GM12875 (cell line): Measurements from ENCODE around the gene TMPRSS13.
A peak's percentile ranks its signal among the peaks of the same experiment; 100 is the strongest.
"Not testable (repeated sequence)": the region's sequence is repeated elsewhere in the genome, so short reads cannot be mapped to it uniquely, and the experiment has no call there.

ENCODE experiments used
- H3K4me3 ChIP-seq: one replicate; pipeline ENCODE4 v1.5.1; 2011; ENCODE audit warnings: low read depth, low read length, control low read depth
- TF ChIP-seq, protein P1 (sequence below): IDR thresholded peaks from 2 replicates; pipeline ENCODE4 v1.5.1; 2011; ENCODE audit warnings: low read depth, mild to moderate bottlenecking, control low read depth, inconsistent platforms, low read length, moderate library complexity, borderline replicate concordance; ENCODE audit not compliant: insufficient read depth

TMPRSS13 gene

DNA sequence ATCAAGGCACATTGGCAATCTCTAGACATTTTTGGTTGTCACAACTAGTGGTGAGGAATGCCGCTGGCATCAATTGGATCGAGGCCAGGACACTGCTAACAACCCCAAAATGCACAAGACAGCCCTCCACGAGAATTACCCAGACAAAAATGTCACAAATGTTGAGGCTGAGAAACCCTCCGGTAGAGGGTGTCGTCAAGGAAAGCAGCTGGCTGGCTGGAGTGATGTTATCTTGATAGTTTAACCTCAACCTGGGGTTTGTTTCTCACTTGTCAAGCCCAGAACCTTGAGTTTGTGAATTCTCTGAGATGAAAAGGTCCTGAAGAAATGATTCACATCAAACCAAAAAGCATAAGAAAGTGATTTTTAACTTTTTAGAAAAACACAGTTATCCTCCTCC is 21.1 kb upstream of the TMPRSS13 start:
- TF ChIP-seq, protein P1, sequence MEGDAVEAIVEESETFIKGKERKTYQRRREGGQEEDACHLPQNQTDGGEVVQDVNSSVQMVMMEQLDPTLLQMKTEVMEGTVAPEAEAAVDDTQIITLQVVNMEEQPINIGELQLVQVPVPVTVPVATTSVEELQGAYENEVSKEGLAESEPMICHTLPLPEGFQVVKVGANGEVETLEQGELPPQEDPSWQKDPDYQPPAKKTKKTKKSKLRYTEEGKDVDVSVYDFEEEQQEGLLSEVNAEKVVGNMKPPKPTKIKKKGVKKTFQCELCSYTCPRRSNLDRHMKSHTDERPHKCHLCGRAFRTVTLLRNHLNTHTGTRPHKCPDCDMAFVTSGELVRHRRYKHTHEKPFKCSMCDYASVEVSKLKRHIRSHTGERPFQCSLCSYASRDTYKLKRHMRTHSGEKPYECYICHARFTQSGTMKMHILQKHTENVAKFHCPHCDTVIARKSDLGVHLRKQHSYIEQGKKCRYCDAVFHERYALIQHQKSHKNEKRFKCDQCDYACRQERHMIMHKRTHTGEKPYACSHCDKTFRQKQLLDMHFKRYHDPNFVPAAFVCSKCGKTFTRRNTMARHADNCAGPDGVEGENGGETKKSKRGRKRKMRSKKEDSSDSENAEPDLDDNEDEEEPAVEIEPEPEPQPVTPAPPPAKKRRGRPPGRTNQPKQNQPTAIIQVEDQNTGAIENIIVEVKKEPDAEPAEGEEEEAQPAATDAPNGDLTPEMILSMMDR: peak; percentile 9; the same call in 1 of the 2 replicates
- no peak overlapping the region for H3K4me3 ChIP-seq

DNA sequence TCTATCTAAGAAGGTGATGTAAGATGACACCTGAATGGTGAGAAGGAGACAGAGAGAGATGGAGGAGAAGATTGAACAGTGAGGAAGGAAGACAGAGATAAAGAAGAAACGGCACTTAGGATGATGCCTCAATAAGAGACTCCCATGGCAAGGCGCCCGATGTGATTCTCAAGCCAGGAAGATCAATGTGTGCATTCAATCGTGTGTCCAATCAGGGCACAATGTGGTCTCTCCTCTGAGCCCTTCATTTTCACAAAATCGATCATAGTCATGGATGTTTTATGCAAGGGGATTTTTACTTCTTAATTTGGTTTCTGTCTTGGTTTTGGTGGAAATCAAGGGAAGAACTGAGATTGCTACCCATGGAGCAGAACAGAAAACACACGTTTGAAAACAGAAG is 19.9 kb upstream of the TMPRSS13 start:
- no peak overlapping the region for H3K4me3 ChIP-seq
- TF ChIP-seq, protein P1: no peak

DNA sequence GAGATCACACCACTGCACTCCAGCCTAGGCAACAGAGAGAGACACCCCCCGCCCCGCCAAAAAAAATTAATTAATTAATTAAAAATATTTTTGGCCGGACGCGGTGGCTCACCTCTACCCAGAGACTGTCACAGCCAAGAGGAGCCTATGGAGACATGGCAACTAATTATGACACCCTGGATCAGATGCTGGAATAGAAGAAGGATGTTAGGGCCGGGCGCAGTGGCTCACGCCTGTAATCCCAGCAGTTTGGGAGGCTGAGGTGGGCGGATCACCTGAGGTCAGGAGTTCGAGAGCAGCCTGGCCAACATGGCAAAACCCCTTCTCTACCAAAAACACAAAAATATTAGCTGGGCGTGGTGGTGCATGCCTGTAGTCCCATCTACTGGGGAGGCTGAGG is 19.3 kb upstream of the TMPRSS13 start:
- H3K4me3 ChIP-seq: not testable (repeated sequence)

DNA sequence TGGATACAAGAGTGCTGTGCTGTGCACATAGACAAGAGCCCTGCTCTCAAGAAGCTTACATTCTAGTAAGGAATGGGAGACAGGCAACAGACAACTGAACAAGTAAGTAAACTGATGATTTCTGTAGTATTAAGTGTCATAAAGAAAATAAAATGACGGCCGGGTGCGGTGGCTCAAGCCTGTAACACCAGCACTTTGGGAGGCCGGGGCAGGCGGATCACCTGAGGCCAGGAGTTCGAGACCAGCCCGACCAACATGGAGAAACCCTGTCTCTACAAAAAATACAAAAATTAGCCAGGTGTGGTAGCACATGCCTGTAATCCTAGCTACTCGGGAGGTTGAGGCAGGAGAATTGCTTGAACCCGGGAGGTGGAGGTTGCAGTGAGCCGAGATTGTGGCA is 18.5 kb upstream of the TMPRSS13 start:
- H3K4me3 ChIP-seq: not testable (repeated sequence)

DNA sequence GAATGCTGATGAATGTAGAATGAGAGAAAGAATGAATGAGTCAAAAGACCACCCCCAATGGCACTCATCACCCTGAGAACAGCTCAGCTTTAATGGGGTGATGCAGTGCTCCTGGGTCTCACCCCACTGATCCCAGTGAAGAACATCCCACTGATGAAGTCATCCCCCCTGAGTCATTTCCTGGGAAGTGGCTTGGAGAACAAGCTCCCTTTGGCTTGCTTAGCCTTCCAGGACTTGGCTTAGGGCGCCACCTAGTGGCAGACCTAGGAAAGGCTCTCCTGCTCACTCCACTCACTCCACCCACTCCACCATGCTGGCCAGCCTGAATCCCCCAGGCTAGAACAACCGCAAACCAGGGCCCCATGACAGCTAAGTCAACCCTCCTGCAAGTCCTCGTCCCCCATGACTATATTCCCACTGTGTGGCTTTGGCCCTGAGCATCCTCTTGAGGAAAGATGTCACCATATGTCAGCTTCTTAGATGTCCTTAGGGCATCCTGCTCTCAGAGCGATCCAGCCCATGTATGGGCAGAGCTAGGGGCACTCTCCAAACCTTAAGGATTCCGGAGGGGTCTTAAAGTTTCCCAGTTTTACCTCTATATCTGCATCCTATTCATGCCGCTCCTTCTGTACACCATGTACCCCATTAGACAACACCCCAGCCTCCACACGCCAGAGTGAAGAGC is 17.8 kb upstream of the TMPRSS13 start:
- no peak overlapping the region for H3K4me3 ChIP-seq
- TF ChIP-seq, protein P1: peak; percentile 95

DNA sequence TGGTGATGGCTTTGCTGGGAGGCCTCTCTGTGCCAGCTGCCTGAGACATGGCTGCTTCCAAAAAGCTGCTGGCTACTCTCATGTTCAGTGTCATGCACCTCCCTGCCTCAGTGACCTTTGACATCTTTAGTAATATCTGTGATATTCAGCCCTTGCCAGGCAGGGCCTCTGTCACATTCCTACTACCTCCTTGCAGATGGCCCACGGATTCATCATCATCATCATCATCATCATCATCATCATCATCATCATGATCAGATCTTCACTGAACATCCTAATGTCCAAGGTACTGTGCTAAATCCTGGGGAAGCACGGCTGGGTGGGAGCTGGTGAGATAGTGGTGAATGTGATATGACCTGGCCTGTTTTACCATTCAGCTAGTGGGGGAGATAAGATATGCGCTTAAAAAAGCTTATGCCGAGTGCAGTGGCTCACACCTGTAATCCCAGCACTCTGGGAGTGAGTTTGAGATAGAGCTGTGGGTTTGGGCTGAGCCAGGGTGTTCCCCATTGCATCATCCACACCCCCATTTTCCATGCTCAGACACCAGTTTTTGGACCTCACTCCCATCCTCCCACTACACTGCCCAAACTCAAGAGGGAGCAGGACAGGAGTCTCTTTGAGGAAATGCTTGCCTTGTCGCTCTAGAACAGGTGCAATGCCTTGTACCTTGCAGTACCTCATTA is 17.1 kb upstream of the TMPRSS13 start:
- no peak overlapping the region for H3K4me3 ChIP-seq

DNA sequence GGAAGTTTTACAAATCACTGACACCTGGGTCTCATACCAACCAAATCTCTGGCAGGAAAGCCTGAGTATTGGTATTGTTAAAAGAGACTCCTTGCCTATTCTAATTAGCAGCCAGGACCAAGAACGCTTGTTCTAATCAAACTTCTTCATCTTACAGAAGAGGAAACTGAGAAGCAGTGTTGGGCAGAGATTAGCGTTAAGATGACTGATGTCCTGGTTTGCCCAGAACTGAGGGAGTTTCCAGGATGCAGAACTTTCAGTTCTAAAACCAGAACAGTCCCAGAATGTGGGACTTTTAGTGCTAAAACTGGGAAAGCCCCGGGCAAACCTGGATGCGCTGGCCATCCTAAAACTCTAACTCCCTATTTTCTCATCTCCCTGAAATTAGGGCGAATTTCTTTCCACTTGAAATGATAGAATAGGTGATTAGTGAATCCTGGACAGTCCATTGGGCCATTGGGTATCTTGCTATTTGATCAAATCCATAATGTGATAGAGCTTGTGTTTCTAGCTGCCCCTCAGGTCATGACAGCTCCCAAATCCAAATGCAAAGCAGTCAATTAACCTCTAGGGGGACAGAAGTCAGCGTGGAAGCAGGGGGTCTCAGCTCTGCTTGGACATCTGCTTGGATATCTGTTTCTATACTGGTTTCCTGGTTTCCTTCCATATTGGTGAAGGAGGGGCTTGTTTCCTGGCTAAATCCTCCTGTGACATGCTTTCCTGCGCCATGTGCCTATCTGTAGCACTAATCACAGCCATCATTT is 16.0 kb upstream of the TMPRSS13 start:
- TF ChIP-seq, protein P1: no peak
- no peak overlapping the region for H3K4me3 ChIP-seq

More for the DNA sequence above, 17.1 kb upstream of the TMPRSS13 start:
- TF ChIP-seq, protein P1: no peak

DNA sequence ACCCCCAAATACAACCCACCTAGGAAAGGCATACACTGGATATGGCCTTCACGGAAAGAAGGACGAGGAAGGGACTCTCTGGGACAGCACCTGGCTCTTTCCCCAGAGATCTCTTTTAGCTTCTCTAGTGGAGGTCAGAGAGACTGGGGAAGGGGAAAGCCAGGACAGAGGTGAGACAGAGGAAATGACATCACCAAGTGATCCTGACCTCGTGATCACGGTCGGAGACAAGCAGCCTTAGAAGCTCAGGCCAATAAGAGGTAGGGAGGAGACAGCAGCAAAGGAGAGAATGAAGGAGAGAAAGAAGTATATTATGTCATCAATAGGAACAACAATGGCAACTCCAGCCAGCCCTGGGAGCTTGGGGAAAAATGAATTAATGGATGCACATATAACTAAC is 15.4 kb upstream of the TMPRSS13 start:
- TF ChIP-seq, protein P1: no peak
- H3K4me3 ChIP-seq: no peak overlapping the region
